CD4-positive, alpha-beta T cell treated with Interleukin-17A for 1 hour (primary cell): ENCODE data around the gene MAGEB16.

Source experiments
- DNase-seq: peaks from one replicate; pipeline ENCODE4 v3.0.0-alpha.2; 2020

Gene MAGEB16

GRCh38 chrX:35798042-35798441, at the start of gene MAGEB16:
MAGEB16 (plus strand) TSS chrX:35798342; CDS start chrX:35802197, 3,855 bp downstream.
- DNase-seq = no peak

GRCh38 chrX:35773958-35774564, 24.1 kb upstream of the MAGEB16 start:
- no peak for DNase-seq

- no peak for DNase-seq
Observed at GRCh38 chrX:35785075-35785474, 13.1 kb upstream of the MAGEB16 start.

GRCh38 chrX:35786271-35786670, 11.9 kb upstream of the MAGEB16 start:
- no peak for DNase-seq

- no peak for DNase-seq
Observed at GRCh38 chrX:35787867-35788266, 10.3 kb upstream of the MAGEB16 start.

- DNase-seq = no peak
Observed at GRCh38 chrX:35800474-35800873, 2.3 kb downstream of the MAGEB16 start.

- DNase-seq = no peak
Observed at GRCh38 chrX:35809781-35810180, 11.6 kb downstream of the MAGEB16 start.

- DNase-seq = no peak
Observed at GRCh38 chrX:35819241-35819640, 21.1 kb downstream of the MAGEB16 start.

- DNase-seq = no peak
Observed at GRCh38 chrX:35826503-35826902, 28.4 kb downstream of the MAGEB16 start.

- no peak for DNase-seq
Observed at GRCh38 chrX:35829501-35829900, 31.4 kb downstream of the MAGEB16 start.

- no peak for DNase-seq
Observed at GRCh38 chrX:35841872-35842271, 43.7 kb downstream of the MAGEB16 start.

GRCh38 chrX:35842674-35843073, 44.5 kb downstream of the MAGEB16 start:
- no peak for DNase-seq

- DNase-seq = no peak
Observed at GRCh38 chrX:35847736-35848135, 49.6 kb downstream of the MAGEB16 start.
